Endothelial cell of umbilical vein (primary cell): ENCODE results near the gene BRD2. TPM values are rescaled to one million over a fixed set of nuclear protein-coding genes. Genes with fewer than 3 reads are reported as not detected.
A peak's percentile ranks its signal among the peaks of the same experiment; 100 is the strongest.

Experiments used
- BruUV-seq: library from RNA; stranded (reverse); fragments of 400-500 nt; replicated peaks from 2 replicates; lab custom pipeline; 2021; lab: Mats Ljungman, UMichigan
- CTCF ChIA-PET: fragments of 300-600, 350-600 bp; sonication (Branson Sonifier 250); formaldehyde crosslinking; loops from one replicate; lab custom pipeline; 2021; ENCODE audit warnings: antibody characterized with exemption, inconsistent platforms; lab: Charles Lee
- POLR2A ChIA-PET: fragments of 300-600, 350-600 bp; sonication (Branson Sonifier 250); formaldehyde crosslinking; loops from one replicate; lab custom pipeline; 2021; ENCODE audit warnings: antibody characterized with exemption, inconsistent platforms; lab: Charles Lee
- DNase-seq: peaks from one replicate; pipeline ENCODE4 v3.0.0-alpha.2; 2011; ENCODE audit warnings: low read depth, low spot score
- FAIRE-seq: peaks from 2 replicates; lab custom pipeline; 2011; peaks lifted over from hg19 to GRCh38; lab: Jason Lieb, UNC
- H2AFZ ChIP-seq: 2 replicates; pipeline ENCODE4 v1.6.0; 2012; ENCODE audit warnings: low read depth, low read length, control low read depth, inconsistent platforms
- H3K27ac ChIP-seq: 2 replicates; pipeline ENCODE4 v1.5.1; 2011; ENCODE audit warnings: low read depth, mild to moderate bottlenecking, control low read depth, low read length, moderate library complexity; ENCODE audit not compliant: insufficient read depth
- H3K27me3 ChIP-seq, 2 experiments: 2 replicates each; pipeline versions ENCODE4 v1.6.0 to v1.6.1; 2011; ENCODE audit warnings: low read length in 2 of 2, mixed read lengths in 1 of 2; ENCODE audit not compliant: control insufficient read depth in 2 of 2, insufficient read depth in 2 of 2
- H3K36me3 ChIP-seq, 2 experiments: 2 replicates in 1 of 2; 3 replicates in 1 of 2; pipeline ENCODE4 v1.5.1; 2011; ENCODE audit warnings: low read length in 2 of 2, mild to moderate bottlenecking in 1 of 2, moderate library complexity in 1 of 2; ENCODE audit not compliant: control insufficient read depth in 2 of 2, insufficient read depth in 2 of 2; ENCODE audit errors: extremely low read depth in 1 of 2
- H3K4me1 ChIP-seq: 3 replicates; pipeline ENCODE4 v1.5.1; 2011; ENCODE audit warnings: mild to moderate bottlenecking, low read length; ENCODE audit not compliant: control insufficient read depth, insufficient read depth; ENCODE audit errors: extremely low read depth
- H3K4me2 ChIP-seq: 2 replicates; pipeline ENCODE4 v1.6.1; 2011; ENCODE audit warnings: low read length, control low read depth, mixed read lengths; ENCODE audit not compliant: insufficient read depth
- H3K4me3 ChIP-seq, 3 experiments: fragments of 200-600 bp in 1 of 3; sonication (generic), shearing (Covaris generic) in 1 of 3; replicated peaks in 1 of 3; 2 replicates each; pipeline ENCODE4 v1.5.1; 2011 to 2016; ENCODE audit warnings: control low read depth in 3 of 3, low read length in 3 of 3, mild to moderate bottlenecking in 2 of 3, inconsistent platforms in 1 of 3, low read depth in 1 of 3, moderate library complexity in 1 of 3; ENCODE audit not compliant: insufficient read depth in 1 of 3
- H3K79me2 ChIP-seq: 2 replicates; pipeline ENCODE4 v1.6.0; 2012; ENCODE audit warnings: low read length, inconsistent platforms; ENCODE audit not compliant: control insufficient read depth, insufficient read depth
- H3K9ac ChIP-seq: replicated peaks from 2 replicates; pipeline ENCODE3; 2011; ENCODE audit warnings: low read length, control low read depth; ENCODE audit not compliant: insufficient read depth; ENCODE audit errors: extremely low read depth
- H3K9me1 ChIP-seq: replicated peaks from 3 replicates; pipeline ENCODE4 v1.6.0; 2011; ENCODE audit warnings: mild to moderate bottlenecking, low read length; ENCODE audit not compliant: control insufficient read depth, insufficient read depth; ENCODE audit errors: extremely low read depth
- H3K9me3 ChIP-seq: replicated peaks from 2 replicates; pipeline ENCODE4 v1.5.1; 2012; ENCODE audit warnings: low read length, inconsistent platforms; ENCODE audit not compliant: control insufficient read depth, insufficient read depth
- H4K20me1 ChIP-seq: replicated peaks from 2 replicates; pipeline ENCODE3; 2011; ENCODE audit warnings: mild to moderate bottlenecking, low read length; ENCODE audit not compliant: control insufficient read depth, insufficient read depth; ENCODE audit errors: extremely low read depth
- CTCF ChIP-seq, 2 donors: IDR thresholded peaks; 1 replicate in 1 of 2; 2 replicates in 1 of 2; pipeline ENCODE4 v1.5.1; 2011; ENCODE audit warnings: low read length in 2 of 2, mild to moderate bottlenecking in 2 of 2, moderate library complexity in 2 of 2, control low read depth in 1 of 2, inconsistent platforms in 1 of 2, low read depth in 1 of 2; ENCODE audit not compliant: insufficient read depth in 1 of 2; ENCODE audit errors: extremely low read depth in 1 of 2
- EZH2 ChIP-seq: IDR thresholded peaks from 2 replicates; pipeline ENCODE4 v1.6.1; 2012; ENCODE audit warnings: borderline replicate concordance, low read depth, mild to moderate bottlenecking, moderate library complexity, low read length, inconsistent platforms; ENCODE audit not compliant: severe bottlenecking
- FOS ChIP-seq: IDR thresholded peaks from 2 replicates; pipeline ENCODE4 v1.6.1; 2011; ENCODE audit warnings: mild to moderate bottlenecking, low read length, moderate library complexity, borderline replicate concordance; ENCODE audit not compliant: insufficient read depth
- GATA2 ChIP-seq: IDR thresholded peaks from 2 replicates; pipeline ENCODE4 v1.7.0; 2011; ENCODE audit warnings: low read depth, mild to moderate bottlenecking, moderate library complexity, mixed read lengths, low read length; ENCODE audit not compliant: insufficient read length, insufficient read depth
- JUN ChIP-seq: IDR thresholded peaks from 2 replicates; pipeline ENCODE4 v1.6.1; 2011; ENCODE audit warnings: borderline replicate concordance, low read depth; ENCODE audit not compliant: insufficient read length, insufficient read depth
- MAX ChIP-seq: IDR thresholded peaks from 2 replicates; pipeline ENCODE4 v1.6.1; 2011; ENCODE audit not compliant: insufficient read depth, insufficient read length
- POLR2A ChIP-seq: IDR thresholded peaks from 2 replicates; pipeline ENCODE4 v1.6.1; 2012; ENCODE audit warnings: low read depth, mild to moderate bottlenecking, control low read depth, low read length
- POLR2AphosphoS5 ChIP-seq: IDR thresholded peaks from 2 replicates; pipeline ENCODE4 v1.6.1; 2012; ENCODE audit warnings: low read depth, mild to moderate bottlenecking, control low read depth, low read length, moderate library complexity; ENCODE audit not compliant: insufficient read depth
- dilution Hi-C: fragments of 300-500 bp; cut with MboI; formaldehyde crosslinking; loops from one replicate; pipeline ENCODE4 v1.15.0; 2019; ENCODE audit warnings: low sequenced_read_pairs; ENCODE audit not compliant: extremely low pct_ligation_motif_present
- intact Hi-C: fragments of 100-400 bp; cut with micrococcal nuclease; formaldehyde crosslinking; loops from one replicate; pipeline ENCODE4 v1.10.0; 2022
- polyA plus RNA-seq, 4 experiments: library from polyadenylated mRNA; depleted of rRNA in 3 of 4; stranded (reverse) in 3 of 4; unstranded in 1 of 4; fragments of >200 nt; gene quantifications; 2 replicates each; pipeline versions ENCODE4 v1.2.1 to v1.2.3, GENCODE V29; 2011 to 2012; ENCODE audit warnings: missing spikeins in 1 of 4
- total RNA-seq: library from RNA; stranded (reverse); gene quantifications from 2 replicates; pipeline ENCODE4 v1.2.3, GENCODE V29; 2021

Gene BRD2
- total and polyA plus RNA-seq, 2 donors (not counting 3 experiments of a cell fraction or from before 2014, with no cell fraction given): 131 to 197 TPM

GRCh38 chr6:32980488-32981038, 12.2 kb downstream of the BRD2 start:
- Histone ChIP-seq H2AFZ (no peak overlapping the region), H3K4me3 (no peak overlapping the region), H3K79me2 (peaks cover 40% of the 10 kb centered on the region), H3K9me1 (no peaks in the 10 kb centered on the region), H3K36me3 (peaks cover 46 to 52% of the 10 kb centered on the region in 2 experiments), H3K4me1 (peaks cover 10% of the 10 kb centered on the region), H3K27me3 (no peaks in the 10 kb centered on the region), H4K20me1 (peaks cover 26% of the 10 kb centered on the region), H3K4me2 (no peak overlapping the region), H3K9me3 (no peaks in the 10 kb centered on the region), H3K27ac (no peak overlapping the region), H3K9ac (no peak overlapping the region)
- no peak for FAIRE-seq
- POLR2A ChIA-PET: interaction anchor here (0.6 to 2.2 kb wide), 2 partner anchors 9 to 40 kb away, joined by 9 to 27 read pairs; partner anchors contain the start of gene HLA-DMB
- no peak for DNase-seq
- no TSS peak for BruUV-seq
- dilution Hi-C loops: no loop called here
- TF ChIP-seq FOS (no peak), POLR2AphosphoS5 (no peak), POLR2A (peak; percentile 49), EZH2 (no peak)
- CTCF ChIA-PET: interaction anchor here (0.6 to 12.6 kb wide), 6 partner anchors 9 to 142 kb away, joined by 3 to 580 read pairs (median 6); partner anchors contain the start of genes HLA-DMA and TAP2
- intact Hi-C loops: no loop called here

GRCh38 chr6:32982084-32982701, 13.8 kb downstream of the BRD2 start:
- ChIA-PET CTCF (interaction anchor here (0.8 to 12.6 kb wide), 6 partner anchors 11 to 144 kb away, joined by 3 to 580 read pairs (median 22); partner anchors contain the start of genes BRD2, HLA-DMA and TAP2), POLR2A (interaction anchor here (4.6 kb wide), 1 partner anchor 10 kb away, joined by 89 read pairs; no protein-coding TSS in a partner anchor)
- dilution Hi-C loops: no loop called here
- Histone ChIP-seq H3K4me2 (no peak overlapping the region), H4K20me1 (peaks cover 13% of the 10 kb centered on the region), H3K36me3 (peaks cover 32 to 38% of the 10 kb centered on the region in 2 experiments), H2AFZ (no peak overlapping the region), H3K4me3 (no peak overlapping the region), H3K9me3 (no peaks in the 10 kb centered on the region), H3K9ac (no peak overlapping the region), H3K27ac (no peak overlapping the region), H3K4me1 (no peaks in the 10 kb centered on the region), H3K79me2 (peaks cover 24% of the 10 kb centered on the region), H3K27me3 (peaks cover 0 to 9% of the 10 kb centered on the region in 2 experiments), H3K9me1 (no peaks in the 10 kb centered on the region)
- intact Hi-C loops: no loop called here
- no TSS peak for BruUV-seq
- DNase-seq (no peak), FAIRE-seq (no peak)
- TF ChIP-seq MAX (no peak), JUN (no peak), GATA2 (no peak), CTCF (IDR thresholded peaks at IDR 0.05; ENCODE audit: extremely low read depth in 1 of 2, insufficient read depth in 1 of 2, low read depth in 1 of 2, low read length in 2 of 2) (no peak), POLR2A (no peak), POLR2AphosphoS5 (peak; percentile 26), EZH2 (no peak)
